Fibroblast of skin of right quadriceps (primary cell): ENCODE data around the gene ERG.

Source experiments
- DNase-seq: peaks from one replicate; pipeline ENCODE4 v3.0.0-alpha.2; 2013

Gene ERG

GRCh38 chr21:38388203-38388602 lies 110.1 kb downstream of the ERG start:
- peak; percentile 61 for DNase-seq

- DNase-seq: peak; percentile 41
Measured at GRCh38 chr21:38386967-38387366, 111.3 kb downstream of the ERG start.

GRCh38 chr21:38385427-38386175 lies 112.7 kb downstream of the ERG start:
- no peak for DNase-seq

- no peak for DNase-seq
Measured at GRCh38 chr21:38384675-38385426, 113.4 kb downstream of the ERG start.

GRCh38 chr21:38384238-38384560 lies 114.1 kb downstream of the ERG start:
- no peak for DNase-seq

GRCh38 chr21:38383411-38384237 lies 114.7 kb downstream of the ERG start:
- DNase-seq: no peak

GRCh38 chr21:38380481-38381137 lies 117.7 kb downstream of the ERG start:
- peak; percentile 41 for DNase-seq

- DNase-seq: no peak
Measured at GRCh38 chr21:38379147-38379546, 119.1 kb downstream of the ERG start.

- DNase-seq: no peak
Measured at GRCh38 chr21:38377165-38378088, 120.8 kb downstream of the ERG start.

GRCh38 chr21:38376693-38377092 lies 121.6 kb downstream of the ERG start:
- DNase-seq: no peak

- DNase-seq: no peak
Measured at GRCh38 chr21:38376235-38376634, 122.0 kb downstream of the ERG start.

- no peak for DNase-seq
Measured at GRCh38 chr21:38367646-38368045, 130.6 kb downstream of the ERG start.

GRCh38 chr21:38365521-38365920 lies 132.8 kb downstream of the ERG start:
- DNase-seq: no peak

- DNase-seq: no peak
Measured at GRCh38 chr21:38363693-38364092, 134.6 kb downstream of the ERG start.

GRCh38 chr21:38361324-38361723 lies 137.0 kb downstream of the ERG start:
- DNase-seq: no peak

GRCh38 chr21:38359835-38360234 lies 138.4 kb downstream of the ERG start:
- no peak for DNase-seq

GRCh38 chr21:38359090-38359489 lies 139.2 kb downstream of the ERG start:
- DNase-seq: no peak

GRCh38 chr21:38358666-38359065 lies 139.6 kb downstream of the ERG start:
- no peak for DNase-seq

- no peak for DNase-seq
Measured at GRCh38 chr21:38358098-38358497, 140.2 kb downstream of the ERG start.

- no peak for DNase-seq
Measured at GRCh38 chr21:38356883-38357625, 141.2 kb downstream of the ERG start.
